CD14-positive monocyte (primary cell): Measurements from ENCODE around the gene CALML5. TPM values are rescaled to one million over a fixed set of nuclear protein-coding genes. Genes with fewer than 3 reads are reported as not detected.

Experiments
- DNase-seq, 3 donors: peaks; one replicate each; pipeline ENCODE4 v3.0.0-alpha.2; 2011 to 2022
- H2AFZ ChIP-seq: 2 replicates; pipeline ENCODE4 v1.6.0; 2012; ENCODE audit warnings: mild to moderate bottlenecking, low read depth, low read length, inconsistent platforms; ENCODE audit not compliant: insufficient read depth, poor library complexity, severe bottlenecking
- H3K27ac ChIP-seq, 2 donors: 1 replicate in 1 of 2; 2 replicates in 1 of 2; pipeline ENCODE4 v1.5.1; 2012 to 2013; ENCODE audit warnings: low read length in 2 of 2, control low read depth in 1 of 2, inconsistent platforms in 1 of 2, low read depth in 1 of 2, mild to moderate bottlenecking in 1 of 2
- H3K27me3 ChIP-seq, 2 donors: one replicate each; pipeline versions ENCODE4 v1.6.0 to v1.6.1; 2011 to 2013; ENCODE audit warnings: low read length in 2 of 2; ENCODE audit not compliant: control insufficient read depth in 2 of 2, insufficient read depth in 2 of 2
- H3K36me3 ChIP-seq, 2 donors: replicated peaks in 1 of 2; 1 replicate in 1 of 2; 2 replicates in 1 of 2; pipeline versions ENCODE4 v1.5.1 to v1.6.1; 2012 to 2013; ENCODE audit warnings: low read length in 2 of 2, control low read depth in 1 of 2, inconsistent platforms in 1 of 2, mild to moderate bottlenecking in 1 of 2; ENCODE audit not compliant: insufficient read depth in 2 of 2, control insufficient read depth in 1 of 2
- H3K4me1 ChIP-seq, 2 donors: 1 replicate in 1 of 2; 2 replicates in 1 of 2; pipeline versions ENCODE4 v1.5.1 to v1.6.1; 2012 to 2013; ENCODE audit warnings: low read length in 2 of 2, control low read depth in 1 of 2, inconsistent platforms in 1 of 2, mild to moderate bottlenecking in 1 of 2, moderate library complexity in 1 of 2; ENCODE audit not compliant: insufficient read depth in 2 of 2, control insufficient read depth in 1 of 2
- H3K4me2 ChIP-seq: replicated peaks from 2 replicates; pipeline ENCODE3; 2012; ENCODE audit warnings: low read length, moderate library complexity, mild to moderate bottlenecking; ENCODE audit not compliant: poor library complexity, severe bottlenecking; ENCODE audit errors: extremely low read depth
- H3K4me3 ChIP-seq, 3 experiments: fragments of 200-600 bp in 1 of 3; sonication (generic) in 1 of 3; replicated peaks in 1 of 3; 1 replicate in 2 of 3; 2 replicates in 1 of 3; pipeline ENCODE4 v1.5.1; 2011 to 2013; ENCODE audit warnings: low read length in 3 of 3, mild to moderate bottlenecking in 3 of 3, control low read depth in 2 of 3, low read depth in 2 of 3, inconsistent platforms in 1 of 3, moderate library complexity in 1 of 3
- H3K79me2 ChIP-seq: 2 replicates; pipeline ENCODE4 v1.6.0; 2012; ENCODE audit warnings: mild to moderate bottlenecking, control low read depth, inconsistent platforms, low read length, moderate library complexity; ENCODE audit not compliant: insufficient read depth
- H3K9ac ChIP-seq: 2 replicates; pipeline ENCODE4 v1.6.0; 2017; ENCODE audit warnings: low read length, mild to moderate bottlenecking; ENCODE audit not compliant: insufficient read depth, poor library complexity, severe bottlenecking
- H3K9me3 ChIP-seq, 2 donors: replicated peaks in 1 of 2; 1 replicate in 1 of 2; 2 replicates in 1 of 2; pipeline versions ENCODE4 v1.5.1 to v1.6.1; 2012 to 2013; ENCODE audit warnings: low read length in 2 of 2, control low read depth in 1 of 2; ENCODE audit not compliant: control insufficient read depth in 1 of 2, insufficient read depth in 1 of 2
- H4K20me1 ChIP-seq: 2 replicates; pipeline ENCODE4 v1.6.0; 2012; ENCODE audit warnings: mild to moderate bottlenecking, low read length, control low read depth, moderate library complexity; ENCODE audit not compliant: insufficient read depth
- H3K27ac Mint-ChIP-seq, 7 donors: one replicate each; pipeline ENCODE4 v1.8.0; 2020; ENCODE audit warnings: mild to moderate bottlenecking in 7 of 7, mixed read lengths in 7 of 7, moderate library complexity in 6 of 7, inconsistent platforms in 2 of 7
- H3K27me3 Mint-ChIP-seq, 3 donors: one replicate each; pipeline ENCODE4 v1.8.0; 2021 to 2022; ENCODE audit warnings: low read depth in 3 of 3, mild to moderate bottlenecking in 3 of 3, mixed read lengths in 3 of 3, moderate library complexity in 3 of 3, inconsistent platforms in 1 of 3
- H3K36me3 Mint-ChIP-seq, 2 donors: one replicate each; pipeline ENCODE4 v1.8.0; 2020; ENCODE audit warnings: mixed read lengths in 2 of 2, inconsistent platforms in 1 of 2, mild to moderate bottlenecking in 1 of 2
- H3K4me1 Mint-ChIP-seq: one replicate; pipeline ENCODE4 v1.8.0; 2020; ENCODE audit warnings: mild to moderate bottlenecking, mixed read lengths
- H3K4me3 Mint-ChIP-seq, 2 donors: one replicate each; pipeline ENCODE4 v1.8.0; 2020; ENCODE audit warnings: mild to moderate bottlenecking in 2 of 2, mixed read lengths in 2 of 2, moderate library complexity in 1 of 2
- H3K9me3 Mint-ChIP-seq, 7 donors: one replicate each; pipeline ENCODE4 v1.8.0; 2020 to 2022; ENCODE audit warnings: mixed read lengths in 7 of 7, mild to moderate bottlenecking in 6 of 7, moderate library complexity in 6 of 7, inconsistent platforms in 2 of 7
- CTCF ChIP-seq: fragments of 200-600 bp; IDR thresholded peaks from one replicate; pipeline ENCODE4 v1.8.0; 2022; ENCODE audit warnings: antibody characterized with exemption, mild to moderate bottlenecking
- WGBS: methylation state at CpG from one replicate; pipeline ENCODE4 v1.1.5; 2013; ENCODE audit warnings: missing lambda C conversion rate; ENCODE audit not compliant: insufficient coverage; 5-methylcytosine and 5-hydroxymethylcytosine counted together
- intact Hi-C, 2 donors: fragments of 100-400 bp; cut with micrococcal nuclease; formaldehyde crosslinking; loops; one replicate each; pipeline versions ENCODE4 v1.15.0 to v1.15.1; 2023
- polyA plus RNA-seq, 3 donors: library from polyadenylated mRNA; depleted of rRNA in 1 of 3; unstranded in 2 of 3; stranded (reverse) in 1 of 3; fragments of 300-500 nt in 2 of 3; fragments of >200 nt in 1 of 3; fragmentation: Illumina TruSeq in 2 of 3; gene quantifications; 1 replicate in 2 of 3; 2 replicates in 1 of 3; pipeline ENCODE4 v1.2.3, GENCODE V29; 2012 to 2021

CALML5 gene
- polyA plus RNA-seq, 3 donors, result not detected

GRCh38 chr10:5464546-5464945 lies 34.8 kb downstream of the CALML5 start:
- H3K4me3 Mint-ChIP-seq, result no peak overlapping the region
- DNase-seq, result no peak
- intact Hi-C loops, result no loop called here
- H3K27ac ChIP-seq, result no peak overlapping the region
- H3K27me3 ChIP-seq, result no peaks in the 10 kb centered on the region
- H3K79me2 ChIP-seq, result no peaks in the 10 kb centered on the region
- peaks cover 8% of the 10 kb centered on the region for H3K4me1 Mint-ChIP-seq
- H4K20me1 ChIP-seq, result no peaks in the 10 kb centered on the region
- H3K27me3 Mint-ChIP-seq, result peaks cover 0 to 2% (median 0%) of the 10 kb centered on the region in 3 donors
- H3K36me3 ChIP-seq, result peaks cover 0 to 11% of the 10 kb centered on the region in 2 donors
- 78% methylated on average over 4 of the region's 5 CpGs for WGBS
- no peaks in the 10 kb centered on the region for H3K4me1 ChIP-seq
- H3K9me3 ChIP-seq, result peaks cover 0 to 5% of the 10 kb centered on the region in 2 donors
- H2AFZ ChIP-seq, result no peak overlapping the region
- H3K9ac ChIP-seq, result no peak overlapping the region
- no peak overlapping the region for H3K4me3 ChIP-seq
- H3K4me2 ChIP-seq, result no peak overlapping the region
- peaks cover 7 to 8% of the 10 kb centered on the region in 2 donors for H3K36me3 Mint-ChIP-seq
- peaks cover 0 to 8% (median 2%) of the 10 kb centered on the region in 7 donors for H3K9me3 Mint-ChIP-seq
- no peak for TF ChIP-seq CTCF
- no peak overlapping the region for H3K27ac Mint-ChIP-seq

- no peak overlapping the region for H3K27ac ChIP-seq
- 91% methylated on average over 6 of the region's 7 CpGs for WGBS
- DNase-seq, result no peak
- no peak overlapping the region for H3K9ac ChIP-seq
- no peaks in the 10 kb centered on the region for H3K79me2 ChIP-seq
- peaks cover 8% of the 10 kb centered on the region for H3K4me1 Mint-ChIP-seq
- H2AFZ ChIP-seq, result no peak overlapping the region
- H3K27me3 ChIP-seq, result no peaks in the 10 kb centered on the region
- peaks cover 0 to 3% (median 0%) of the 10 kb centered on the region in 7 donors for H3K9me3 Mint-ChIP-seq
- H4K20me1 ChIP-seq, result no peaks in the 10 kb centered on the region
- no peak for TF ChIP-seq CTCF
- peak overlapping the region in 1 of 7 donors; percentile 51 for H3K27ac Mint-ChIP-seq
- no peaks in the 10 kb centered on the region for H3K9me3 ChIP-seq
- H3K4me2 ChIP-seq, result no peak overlapping the region
- H3K36me3 Mint-ChIP-seq, result peaks cover 18 to 19% of the 10 kb centered on the region in 2 donors
- intact Hi-C loops, result no loop called here
- no peak overlapping the region for H3K4me3 ChIP-seq
- H3K4me3 Mint-ChIP-seq, result no peak overlapping the region
- H3K36me3 ChIP-seq, result peaks cover 0 to 22% of the 10 kb centered on the region in 2 donors
- H3K27me3 Mint-ChIP-seq, result peaks cover 0 to 2% (median 0%) of the 10 kb centered on the region in 3 donors
- H3K4me1 ChIP-seq, result no peaks in the 10 kb centered on the region
These were observed 36.5 kb downstream of the CALML5 start for GRCh38 chr10:5462841-5463293.
